KOPT-K1 (cell line): ENCODE data around the gene MOAP1.
A peak's percentile ranks its signal among the peaks of the same experiment; 100 is the strongest.
"Not testable (repeated sequence)": the region's sequence is repeated elsewhere in the genome, so short reads cannot be mapped to it uniquely, and the experiment has no call there.

ENCODE experiments used
- H3K27ac ChIP-seq: fragments of 200-600 bp; sonication (generic); 2 replicates; pipeline ENCODE4 v1.5.1; 2016; ENCODE audit warnings: antibody characterized with exemption, mild to moderate bottlenecking, low read depth, low read length; ENCODE audit not compliant: poor library complexity, severe bottlenecking
- H3K36me3 ChIP-seq: fragments of 200-600 bp; sonication (generic); 2 replicates; pipeline ENCODE4 v1.5.1; 2017; ENCODE audit warnings: antibody characterized with exemption, mild to moderate bottlenecking, low read length, moderate library complexity; ENCODE audit not compliant: insufficient read depth
- H3K9me3 ChIP-seq: fragments of 200-600 bp; sonication (generic); 2 replicates; pipeline ENCODE4 v1.5.1; 2017; ENCODE audit warnings: antibody characterized with exemption, low read length, mild to moderate bottlenecking; ENCODE audit not compliant: insufficient read depth, poor library complexity, severe bottlenecking

The MOAP1 gene

GRCh38 chr14:93201155-93201704 lies 16.5 kb upstream of the MOAP1 start:
- Histone ChIP-seq H3K36me3 (peaks cover 66% of the 10 kb centered on the region), H3K27ac (no peak overlapping the region), H3K9me3 (no peaks in the 10 kb centered on the region)

GRCh38 chr14:93200553-93200952 lies 15.9 kb upstream of the MOAP1 start:
- H3K36me3 ChIP-seq: peaks cover 66% of the 10 kb centered on the region
- H3K9me3 ChIP-seq: no peaks in the 10 kb centered on the region
- H3K27ac ChIP-seq: no peak overlapping the region

GRCh38 chr14:93199031-93199430 lies 14.3 kb upstream of the MOAP1 start:
- Histone ChIP-seq H3K9me3 (no peaks in the 10 kb centered on the region), H3K36me3 (peaks cover 57% of the 10 kb centered on the region), H3K27ac (no peak overlapping the region)

GRCh38 chr14:93195316-93195999 lies 10.8 kb upstream of the MOAP1 start:
- Histone ChIP-seq H3K27ac (no peak overlapping the region), H3K9me3 (no peaks in the 10 kb centered on the region), H3K36me3 (peaks cover 41% of the 10 kb centered on the region)

GRCh38 chr14:93186956-93187355 lies 2.3 kb upstream of the MOAP1 start:
- Histone ChIP-seq H3K9me3 (no peaks in the 10 kb centered on the region), H3K36me3 (peaks cover 53% of the 10 kb centered on the region), H3K27ac (no peak overlapping the region)

GRCh38 chr14:93186466-93186865 lies 1.8 kb upstream of the MOAP1 start:
- peaks cover 58% of the 10 kb centered on the region for H3K36me3 ChIP-seq
- no peaks in the 10 kb centered on the region for H3K9me3 ChIP-seq
- H3K27ac ChIP-seq: no peak overlapping the region

- Histone ChIP-seq H3K9me3 (no peaks in the 10 kb centered on the region), H3K27ac (peak overlapping the region; percentile 83), H3K36me3 (peaks cover 50% of the 10 kb centered on the region)
Observed at GRCh38 chr14:93185349-93185720, 638 bp upstream of the MOAP1 start.

- Histone ChIP-seq H3K36me3 (peaks cover 39% of the 10 kb centered on the region), H3K27ac (peak overlapping the region; percentile 83), H3K9me3 (no peaks in the 10 kb centered on the region)
Observed at GRCh38 chr14:93183596-93184317, 940 bp downstream of the MOAP1 start.

GRCh38 chr14:93175492-93175891 lies 9.2 kb downstream of the MOAP1 start:
- no peak overlapping the region for H3K27ac ChIP-seq
- no peaks in the 10 kb centered on the region for H3K36me3 ChIP-seq
- no peaks in the 10 kb centered on the region for H3K9me3 ChIP-seq

GRCh38 chr14:93174731-93175130 lies 10.0 kb downstream of the MOAP1 start:
- H3K36me3 ChIP-seq, H3K27ac ChIP-seq, H3K9me3 ChIP-seq: not testable (repeated sequence)

- no peaks in the 10 kb centered on the region for H3K9me3 ChIP-seq
- H3K36me3 ChIP-seq: no peaks in the 10 kb centered on the region
- H3K27ac ChIP-seq: no peak overlapping the region
Observed at GRCh38 chr14:93173943-93174395, 10.7 kb downstream of the MOAP1 start.

GRCh38 chr14:93171376-93171775 lies 13.3 kb downstream of the MOAP1 start:
- no peak overlapping the region for H3K27ac ChIP-seq

GRCh38 chr14:93170141-93170540 lies 14.6 kb downstream of the MOAP1 start:
- H3K36me3 ChIP-seq, H3K27ac ChIP-seq, H3K9me3 ChIP-seq: not testable (repeated sequence)

More at GRCh38 chr14:93171376-93171775, 13.3 kb downstream of the MOAP1 start:
- Histone ChIP-seq H3K9me3 (no peaks in the 10 kb centered on the region), H3K36me3 (no peaks in the 10 kb centered on the region)

- not testable (repeated sequence) for H3K36me3 ChIP-seq, H3K27ac ChIP-seq
Observed at GRCh38 chr14:93169619-93170018, 15.1 kb downstream of the MOAP1 start.

GRCh38 chr14:93168610-93169009 lies 16.1 kb downstream of the MOAP1 start:
- not testable (repeated sequence) for H3K9me3 ChIP-seq, H3K27ac ChIP-seq, H3K36me3 ChIP-seq

More at GRCh38 chr14:93169619-93170018, 15.1 kb downstream of the MOAP1 start:
- not testable (repeated sequence) for H3K9me3 ChIP-seq
